ENCODE measurements around the gene HERC2. TPM values are rescaled to one million over a fixed set of nuclear protein-coding genes. Genes with fewer than 3 reads are reported as not detected.

HERC2 gene
- total and polyA plus RNA-seq, 9 of the 15 experiments (the other 6 are each of a cell fraction or from before 2014, with no cell fraction given), result 10.6 to 84.0 (median 42.6) TPM

DNA sequence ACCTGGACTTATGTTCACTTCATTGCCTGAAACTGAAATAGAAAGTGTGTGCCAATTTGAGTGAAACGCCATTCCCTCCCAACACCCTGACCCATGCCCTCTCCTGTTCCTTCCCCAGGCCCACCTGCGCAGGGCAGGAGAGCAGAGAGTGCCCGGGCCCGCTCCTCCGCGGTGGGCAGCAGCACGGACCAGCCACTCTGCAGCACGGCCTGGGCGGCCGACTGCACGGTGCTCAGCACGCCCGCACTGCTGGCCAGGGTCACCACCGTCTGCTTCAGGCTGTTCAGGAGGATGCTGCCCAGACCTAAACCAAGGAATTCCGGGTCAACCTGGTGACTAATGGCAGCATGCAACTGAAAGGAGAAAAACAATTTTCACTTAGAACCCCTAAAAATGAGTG, 66.0 kb downstream of the HERC2 start (continued):
- TF ChIP-seq, protein P1, sequence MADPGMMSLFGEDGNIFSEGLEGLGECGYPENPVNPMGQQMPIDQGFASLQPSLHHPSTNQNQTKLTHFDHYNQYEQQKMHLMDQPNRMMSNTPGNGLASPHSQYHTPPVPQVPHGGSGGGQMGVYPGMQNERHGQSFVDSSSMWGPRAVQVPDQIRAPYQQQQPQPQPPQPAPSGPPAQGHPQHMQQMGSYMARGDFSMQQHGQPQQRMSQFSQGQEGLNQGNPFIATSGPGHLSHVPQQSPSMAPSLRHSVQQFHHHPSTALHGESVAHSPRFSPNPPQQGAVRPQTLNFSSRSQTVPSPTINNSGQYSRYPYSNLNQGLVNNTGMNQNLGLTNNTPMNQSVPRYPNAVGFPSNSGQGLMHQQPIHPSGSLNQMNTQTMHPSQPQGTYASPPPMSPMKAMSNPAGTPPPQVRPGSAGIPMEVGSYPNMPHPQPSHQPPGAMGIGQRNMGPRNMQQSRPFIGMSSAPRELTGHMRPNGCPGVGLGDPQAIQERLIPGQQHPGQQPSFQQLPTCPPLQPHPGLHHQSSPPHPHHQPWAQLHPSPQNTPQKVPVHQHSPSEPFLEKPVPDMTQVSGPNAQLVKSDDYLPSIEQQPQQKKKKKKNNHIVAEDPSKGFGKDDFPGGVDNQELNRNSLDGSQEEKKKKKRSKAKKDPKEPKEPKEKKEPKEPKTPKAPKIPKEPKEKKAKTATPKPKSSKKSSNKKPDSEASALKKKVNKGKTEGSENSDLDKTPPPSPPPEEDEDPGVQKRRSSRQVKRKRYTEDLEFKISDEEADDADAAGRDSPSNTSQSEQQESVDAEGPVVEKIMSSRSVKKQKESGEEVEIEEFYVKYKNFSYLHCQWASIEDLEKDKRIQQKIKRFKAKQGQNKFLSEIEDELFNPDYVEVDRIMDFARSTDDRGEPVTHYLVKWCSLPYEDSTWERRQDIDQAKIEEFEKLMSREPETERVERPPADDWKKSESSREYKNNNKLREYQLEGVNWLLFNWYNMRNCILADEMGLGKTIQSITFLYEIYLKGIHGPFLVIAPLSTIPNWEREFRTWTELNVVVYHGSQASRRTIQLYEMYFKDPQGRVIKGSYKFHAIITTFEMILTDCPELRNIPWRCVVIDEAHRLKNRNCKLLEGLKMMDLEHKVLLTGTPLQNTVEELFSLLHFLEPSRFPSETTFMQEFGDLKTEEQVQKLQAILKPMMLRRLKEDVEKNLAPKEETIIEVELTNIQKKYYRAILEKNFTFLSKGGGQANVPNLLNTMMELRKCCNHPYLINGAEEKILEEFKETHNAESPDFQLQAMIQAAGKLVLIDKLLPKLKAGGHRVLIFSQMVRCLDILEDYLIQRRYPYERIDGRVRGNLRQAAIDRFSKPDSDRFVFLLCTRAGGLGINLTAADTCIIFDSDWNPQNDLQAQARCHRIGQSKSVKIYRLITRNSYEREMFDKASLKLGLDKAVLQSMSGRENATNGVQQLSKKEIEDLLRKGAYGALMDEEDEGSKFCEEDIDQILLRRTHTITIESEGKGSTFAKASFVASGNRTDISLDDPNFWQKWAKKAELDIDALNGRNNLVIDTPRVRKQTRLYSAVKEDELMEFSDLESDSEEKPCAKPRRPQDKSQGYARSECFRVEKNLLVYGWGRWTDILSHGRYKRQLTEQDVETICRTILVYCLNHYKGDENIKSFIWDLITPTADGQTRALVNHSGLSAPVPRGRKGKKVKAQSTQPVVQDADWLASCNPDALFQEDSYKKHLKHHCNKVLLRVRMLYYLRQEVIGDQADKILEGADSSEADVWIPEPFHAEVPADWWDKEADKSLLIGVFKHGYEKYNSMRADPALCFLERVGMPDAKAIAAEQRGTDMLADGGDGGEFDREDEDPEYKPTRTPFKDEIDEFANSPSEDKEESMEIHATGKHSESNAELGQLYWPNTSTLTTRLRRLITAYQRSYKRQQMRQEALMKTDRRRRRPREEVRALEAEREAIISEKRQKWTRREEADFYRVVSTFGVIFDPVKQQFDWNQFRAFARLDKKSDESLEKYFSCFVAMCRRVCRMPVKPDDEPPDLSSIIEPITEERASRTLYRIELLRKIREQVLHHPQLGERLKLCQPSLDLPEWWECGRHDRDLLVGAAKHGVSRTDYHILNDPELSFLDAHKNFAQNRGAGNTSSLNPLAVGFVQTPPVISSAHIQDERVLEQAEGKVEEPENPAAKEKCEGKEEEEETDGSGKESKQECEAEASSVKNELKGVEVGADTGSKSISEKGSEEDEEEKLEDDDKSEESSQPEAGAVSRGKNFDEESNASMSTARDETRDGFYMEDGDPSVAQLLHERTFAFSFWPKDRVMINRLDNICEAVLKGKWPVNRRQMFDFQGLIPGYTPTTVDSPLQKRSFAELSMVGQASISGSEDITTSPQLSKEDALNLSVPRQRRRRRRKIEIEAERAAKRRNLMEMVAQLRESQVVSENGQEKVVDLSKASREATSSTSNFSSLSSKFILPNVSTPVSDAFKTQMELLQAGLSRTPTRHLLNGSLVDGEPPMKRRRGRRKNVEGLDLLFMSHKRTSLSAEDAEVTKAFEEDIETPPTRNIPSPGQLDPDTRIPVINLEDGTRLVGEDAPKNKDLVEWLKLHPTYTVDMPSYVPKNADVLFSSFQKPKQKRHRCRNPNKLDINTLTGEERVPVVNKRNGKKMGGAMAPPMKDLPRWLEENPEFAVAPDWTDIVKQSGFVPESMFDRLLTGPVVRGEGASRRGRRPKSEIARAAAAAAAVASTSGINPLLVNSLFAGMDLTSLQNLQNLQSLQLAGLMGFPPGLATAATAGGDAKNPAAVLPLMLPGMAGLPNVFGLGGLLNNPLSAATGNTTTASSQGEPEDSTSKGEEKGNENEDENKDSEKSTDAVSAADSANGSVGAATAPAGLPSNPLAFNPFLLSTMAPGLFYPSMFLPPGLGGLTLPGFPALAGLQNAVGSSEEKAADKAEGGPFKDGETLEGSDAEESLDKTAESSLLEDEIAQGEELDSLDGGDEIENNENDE (IDR thresholded peaks at IDR 0.05; ENCODE audit: low read depth, low read length), result no peak
- no peak for TF ChIP-seq TBL1XR1 (IDR thresholded peaks at IDR 0.05; ENCODE audit: low read length in 2 of 2)
- TF ChIP-seq, protein P2, sequence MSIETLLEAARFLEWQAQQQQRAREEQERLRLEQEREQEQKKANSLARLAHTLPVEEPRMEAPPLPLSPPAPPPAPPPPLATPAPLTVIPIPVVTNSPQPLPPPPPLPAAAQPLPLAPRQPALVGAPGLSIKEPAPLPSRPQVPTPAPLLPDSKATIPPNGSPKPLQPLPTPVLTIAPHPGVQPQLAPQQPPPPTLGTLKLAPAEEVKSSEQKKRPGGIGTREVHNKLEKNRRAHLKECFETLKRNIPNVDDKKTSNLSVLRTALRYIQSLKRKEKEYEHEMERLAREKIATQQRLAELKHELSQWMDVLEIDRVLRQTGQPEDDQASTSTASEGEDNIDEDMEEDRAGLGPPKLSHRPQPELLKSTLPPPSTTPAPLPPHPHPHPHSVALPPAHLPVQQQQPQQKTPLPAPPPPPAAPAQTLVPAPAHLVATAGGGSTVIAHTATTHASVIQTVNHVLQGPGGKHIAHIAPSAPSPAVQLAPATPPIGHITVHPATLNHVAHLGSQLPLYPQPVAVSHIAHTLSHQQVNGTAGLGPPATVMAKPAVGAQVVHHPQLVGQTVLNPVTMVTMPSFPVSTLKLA (conservative IDR thresholded peaks at IDR 0.05), result no peak
- TF ChIP-seq, protein P3, sequence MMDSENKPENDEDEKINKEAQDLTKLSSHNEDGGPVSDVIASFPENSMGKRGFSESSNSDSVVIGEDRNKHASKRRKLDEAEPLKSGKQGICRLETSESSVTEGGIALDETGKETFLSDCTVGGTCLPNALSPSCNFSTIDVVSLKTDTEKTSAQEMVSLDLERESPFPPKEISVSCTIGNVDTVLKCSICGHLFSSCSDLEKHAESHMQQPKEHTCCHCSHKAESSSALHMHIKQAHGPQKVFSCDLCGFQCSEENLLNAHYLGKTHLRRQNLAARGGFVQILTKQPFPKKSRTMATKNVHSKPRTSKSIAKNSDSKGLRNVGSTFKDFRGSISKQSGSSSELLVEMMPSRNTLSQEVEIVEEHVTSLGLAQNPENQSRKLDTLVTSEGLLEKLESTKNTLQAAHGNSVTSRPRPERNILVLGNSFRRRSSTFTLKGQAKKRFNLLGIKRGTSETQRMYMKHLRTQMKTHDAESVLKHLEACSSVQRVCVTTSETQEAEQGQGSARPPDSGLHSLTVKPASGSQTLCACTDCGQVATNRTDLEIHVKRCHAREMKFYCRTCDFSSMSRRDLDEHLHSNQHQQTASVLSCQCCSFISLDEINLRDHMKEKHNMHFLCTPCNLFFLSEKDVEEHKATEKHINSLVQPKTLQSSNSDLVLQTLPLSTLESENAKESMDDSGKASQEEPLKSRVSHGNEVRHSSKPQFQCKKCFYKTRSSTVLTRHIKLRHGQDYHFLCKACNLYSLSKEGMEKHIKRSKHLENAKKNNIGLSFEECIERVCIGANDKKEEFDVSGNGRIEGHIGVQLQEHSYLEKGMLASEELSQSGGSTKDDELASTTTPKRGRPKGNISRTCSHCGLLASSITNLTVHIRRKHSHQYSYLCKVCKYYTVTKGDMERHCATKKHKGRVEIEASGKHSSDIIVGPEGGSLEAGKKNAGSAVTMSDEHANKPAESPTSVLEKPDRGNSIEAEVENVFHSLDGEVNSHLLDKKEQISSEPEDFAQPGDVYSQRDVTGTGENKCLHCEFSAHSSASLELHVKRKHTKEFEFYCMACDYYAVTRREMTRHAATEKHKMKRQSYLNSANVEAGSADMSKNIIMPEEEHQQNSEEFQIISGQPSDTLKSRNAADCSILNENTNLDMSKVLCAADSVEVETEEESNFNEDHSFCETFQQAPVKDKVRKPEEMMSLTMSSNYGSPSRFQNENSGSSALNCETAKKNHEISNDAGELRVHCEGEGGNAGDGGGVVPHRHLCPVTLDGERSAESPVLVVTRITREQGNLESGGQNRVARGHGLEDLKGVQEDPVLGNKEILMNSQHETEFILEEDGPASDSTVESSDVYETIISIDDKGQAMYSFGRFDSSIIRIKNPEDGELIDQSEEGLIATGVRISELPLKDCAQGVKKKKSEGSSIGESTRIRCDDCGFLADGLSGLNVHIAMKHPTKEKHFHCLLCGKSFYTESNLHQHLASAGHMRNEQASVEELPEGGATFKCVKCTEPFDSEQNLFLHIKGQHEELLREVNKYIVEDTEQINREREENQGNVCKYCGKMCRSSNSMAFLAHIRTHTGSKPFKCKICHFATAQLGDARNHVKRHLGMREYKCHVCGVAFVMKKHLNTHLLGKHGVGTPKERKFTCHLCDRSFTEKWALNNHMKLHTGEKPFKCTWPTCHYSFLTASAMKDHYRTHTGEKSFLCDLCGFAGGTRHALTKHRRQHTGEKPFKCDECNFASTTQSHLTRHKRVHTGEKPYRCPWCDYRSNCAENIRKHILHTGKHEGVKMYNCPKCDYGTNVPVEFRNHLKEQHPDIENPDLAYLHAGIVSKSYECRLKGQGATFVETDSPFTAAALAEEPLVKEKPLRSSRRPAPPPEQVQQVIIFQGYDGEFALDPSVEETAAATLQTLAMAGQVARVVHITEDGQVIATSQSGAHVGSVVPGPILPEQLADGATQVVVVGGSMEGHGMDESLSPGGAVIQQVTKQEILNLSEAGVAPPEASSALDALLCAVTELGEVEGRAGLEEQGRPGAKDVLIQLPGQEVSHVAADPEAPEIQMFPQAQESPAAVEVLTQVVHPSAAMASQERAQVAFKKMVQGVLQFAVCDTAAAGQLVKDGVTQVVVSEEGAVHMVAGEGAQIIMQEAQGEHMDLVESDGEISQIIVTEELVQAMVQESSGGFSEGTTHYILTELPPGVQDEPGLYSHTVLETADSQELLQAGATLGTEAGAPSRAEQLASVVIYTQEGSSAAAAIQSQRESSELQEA (IDR thresholded peaks at IDR 0.05; ENCODE audit: low read depth), result no peak
